Natural killer cell (primary cell): ENCODE data around the gene TEKTIP1. TPM values are rescaled to one million over a fixed set of nuclear protein-coding genes. Genes with fewer than 3 reads are reported as not detected.
A peak's percentile ranks its signal among the peaks of the same experiment; 100 is the strongest.

Source experiments
- ATAC-seq, 3 donors: fragments of 150-1000 bp in 2 of 3; fragments of 200-7000 bp in 1 of 3; cut with Tn5 transposase; 1 replicate in 1 of 3; 2 replicates in 2 of 3; pipeline ENCODE4 v1.10.0; 2021; ENCODE audit warnings: mild to moderate bottlenecking in 2 of 3, moderate library complexity in 2 of 3
- DNase-seq, 2 donors: peaks; one replicate each; pipeline versions ENCODE4 v3.0.0 to v3.0.0-alpha.2; 2013 to 2021; ENCODE audit warnings: mixed read lengths in 1 of 2
- H3K27ac ChIP-seq: one replicate; pipeline ENCODE4 v1.5.1; 2013; ENCODE audit warnings: mild to moderate bottlenecking, low read length
- H3K27me3 ChIP-seq: one replicate; pipeline ENCODE4 v1.6.1; 2013; ENCODE audit warnings: low read length; ENCODE audit not compliant: control insufficient read depth, insufficient read depth
- H3K36me3 ChIP-seq: one replicate; pipeline ENCODE4 v1.6.1; 2013; ENCODE audit warnings: low read length; ENCODE audit not compliant: control insufficient read depth, insufficient read depth
- H3K4me1 ChIP-seq: one replicate; pipeline ENCODE4 v1.6.1; 2013; ENCODE audit warnings: low read length; ENCODE audit not compliant: control insufficient read depth, insufficient read depth
- H3K4me3 ChIP-seq: one replicate; pipeline ENCODE4 v1.5.1; 2013; ENCODE audit warnings: low read length
- H3K9me3 ChIP-seq: one replicate; pipeline ENCODE4 v1.6.1; 2013; ENCODE audit warnings: low read length; ENCODE audit not compliant: control insufficient read depth, insufficient read depth
- H3K27ac Mint-ChIP-seq, 2 donors: one replicate each; pipeline ENCODE4 v1.8.0; 2022; ENCODE audit warnings: mild to moderate bottlenecking in 2 of 2, mixed read lengths in 2 of 2, moderate library complexity in 1 of 2
- H3K27me3 Mint-ChIP-seq, 2 donors: one replicate each; pipeline ENCODE4 v1.8.0; 2022; ENCODE audit warnings: low read depth in 2 of 2, mixed read lengths in 2 of 2
- H3K36me3 Mint-ChIP-seq: one replicate; pipeline ENCODE4 v1.8.0; 2022; ENCODE audit warnings: mixed read lengths
- H3K4me1 Mint-ChIP-seq, 2 donors: one replicate each; pipeline ENCODE4 v1.8.0; 2022; ENCODE audit warnings: mixed read lengths in 2 of 2
- H3K4me3 Mint-ChIP-seq: one replicate; pipeline ENCODE4 v1.8.0; 2022; ENCODE audit warnings: mild to moderate bottlenecking, moderate library complexity, mixed read lengths
- H3K9me3 Mint-ChIP-seq, 2 donors: one replicate each; pipeline ENCODE4 v1.8.0; 2022; ENCODE audit warnings: mixed read lengths in 2 of 2
- WGBS: methylation state at CpG from one replicate; pipeline ENCODE4 v1.1.7; 2013; ENCODE audit warnings: missing lambda C conversion rate; ENCODE audit not compliant: insufficient coverage; 5-methylcytosine and 5-hydroxymethylcytosine counted together
- intact Hi-C: fragments of 100-400 bp; cut with micrococcal nuclease; formaldehyde crosslinking; loops from one replicate; pipeline ENCODE4 v1.14.2; 2022
- total RNA-seq, 4 donors: library from RNA; stranded (reverse); fragments of 120-200 nt in 1 of 4; gene quantifications; one replicate each; pipeline versions ENCODE4 v1.2.3 to v1.2.4, GENCODE V29; 2013 to 2022
- TF ChIP-seq, protein P1 (sequence below): fragments of 200-600 bp; IDR thresholded peaks from one replicate; pipeline ENCODE4 v1.8.0; 2022; ENCODE audit warnings: antibody characterized with exemption

Gene TEKTIP1
- total RNA-seq, 3 donors from 2014 or later (not counting 1 experiment from before 2014, with no cell fraction given): 5.9 to 11.6 (median 6.4) TPM

DNA sequence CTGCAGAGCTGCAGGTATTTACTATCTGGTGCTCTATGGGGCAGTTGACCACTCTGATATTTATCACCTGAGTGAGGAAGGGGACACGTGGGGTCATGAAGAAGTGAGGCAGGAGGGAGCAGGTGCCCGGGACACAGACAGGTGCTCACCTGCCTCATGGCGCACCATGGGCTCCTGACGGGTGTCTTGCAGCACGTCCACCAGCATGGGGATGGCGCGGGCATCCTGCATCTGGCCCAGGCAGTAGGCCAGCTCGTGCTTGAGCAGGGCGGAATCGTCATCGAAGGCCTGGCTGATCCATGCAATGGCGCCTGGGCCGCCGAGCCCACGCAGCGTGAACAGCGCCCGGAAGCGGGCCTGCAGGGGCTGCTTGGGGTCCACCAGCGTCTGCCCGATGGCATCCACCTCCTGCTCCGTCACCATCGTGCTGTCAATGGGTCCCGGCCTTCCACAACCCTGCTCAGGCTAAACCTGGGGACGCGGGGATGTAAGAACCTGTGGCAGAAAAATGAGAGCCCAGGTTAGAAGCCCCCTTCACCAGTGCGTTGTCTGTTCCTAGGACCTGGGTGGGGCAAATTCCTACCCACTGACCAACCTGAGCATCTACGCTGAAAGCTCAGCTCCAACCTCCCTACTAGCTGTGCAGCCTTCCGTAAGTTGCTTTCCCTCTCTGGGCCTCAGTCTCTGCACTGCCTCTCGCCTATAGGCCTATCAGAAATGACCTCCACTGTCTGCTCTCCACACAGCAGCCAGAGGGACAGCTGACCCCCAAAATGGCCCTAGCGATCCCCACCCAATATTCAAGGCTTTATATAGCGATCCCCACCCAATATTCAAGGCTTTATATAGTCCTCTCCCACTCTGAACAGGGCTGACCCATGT is 42.3 kb upstream of the TEKTIP1 start:
- intact Hi-C loops: no loop called here
- no peak overlapping the region for H3K4me3 Mint-ChIP-seq
- TF ChIP-seq, protein P1, sequence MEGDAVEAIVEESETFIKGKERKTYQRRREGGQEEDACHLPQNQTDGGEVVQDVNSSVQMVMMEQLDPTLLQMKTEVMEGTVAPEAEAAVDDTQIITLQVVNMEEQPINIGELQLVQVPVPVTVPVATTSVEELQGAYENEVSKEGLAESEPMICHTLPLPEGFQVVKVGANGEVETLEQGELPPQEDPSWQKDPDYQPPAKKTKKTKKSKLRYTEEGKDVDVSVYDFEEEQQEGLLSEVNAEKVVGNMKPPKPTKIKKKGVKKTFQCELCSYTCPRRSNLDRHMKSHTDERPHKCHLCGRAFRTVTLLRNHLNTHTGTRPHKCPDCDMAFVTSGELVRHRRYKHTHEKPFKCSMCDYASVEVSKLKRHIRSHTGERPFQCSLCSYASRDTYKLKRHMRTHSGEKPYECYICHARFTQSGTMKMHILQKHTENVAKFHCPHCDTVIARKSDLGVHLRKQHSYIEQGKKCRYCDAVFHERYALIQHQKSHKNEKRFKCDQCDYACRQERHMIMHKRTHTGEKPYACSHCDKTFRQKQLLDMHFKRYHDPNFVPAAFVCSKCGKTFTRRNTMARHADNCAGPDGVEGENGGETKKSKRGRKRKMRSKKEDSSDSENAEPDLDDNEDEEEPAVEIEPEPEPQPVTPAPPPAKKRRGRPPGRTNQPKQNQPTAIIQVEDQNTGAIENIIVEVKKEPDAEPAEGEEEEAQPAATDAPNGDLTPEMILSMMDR: no peak

DNA sequence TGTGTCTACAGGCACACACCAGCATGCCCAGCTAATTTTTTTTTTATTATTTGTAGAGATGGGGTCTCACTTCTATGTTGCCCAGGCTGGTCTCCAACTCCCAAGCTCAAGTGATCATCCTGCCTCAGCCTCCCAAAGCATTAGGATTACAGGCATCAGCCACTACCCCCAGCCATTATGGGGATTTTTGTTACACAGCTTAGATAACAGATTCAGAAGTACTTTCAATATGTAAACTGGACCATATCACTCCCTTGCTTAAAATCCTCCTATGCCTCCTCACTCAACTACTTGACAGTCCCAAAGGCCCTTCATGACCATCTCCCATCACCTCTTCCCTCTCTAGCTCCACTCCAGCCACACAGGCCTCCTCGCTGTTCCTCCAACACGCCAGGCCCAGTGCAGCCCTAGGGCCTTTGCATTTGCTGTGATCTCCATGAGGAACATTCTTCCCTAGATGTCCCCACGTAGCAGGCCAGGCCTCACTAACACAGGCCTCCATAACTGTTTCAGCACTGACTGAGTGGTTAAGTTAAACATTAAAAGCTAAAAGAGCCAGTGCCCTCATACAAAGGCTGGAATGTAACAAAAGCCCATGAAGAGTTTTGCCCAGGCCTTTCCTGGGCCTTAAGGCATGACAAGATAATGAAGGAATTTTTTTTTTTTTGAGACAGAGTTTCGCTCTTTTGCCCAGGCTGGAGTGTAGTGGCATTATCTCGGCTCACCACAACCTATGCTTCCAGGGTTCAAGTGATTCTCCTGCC is 41.0 kb upstream of the TEKTIP1 start:
- H3K4me3 Mint-ChIP-seq: no peak overlapping the region
- Histone ChIP-seq H3K9me3 (no peaks in the 10 kb centered on the region), H3K36me3 (peaks cover 15% of the 10 kb centered on the region), H3K27me3 (no peaks in the 10 kb centered on the region), H3K4me3 (no peak overlapping the region), H3K27ac (no peak overlapping the region), H3K4me1 (peaks cover 16% of the 10 kb centered on the region)
- intact Hi-C loops: no loop called here
- WGBS: over 99% methylated on average over 5 of the region's 5 CpGs
- DNase-seq (no peak), ATAC-seq (no peak)
- no peaks in the 10 kb centered on the region for H3K9me3 Mint-ChIP-seq
- TF ChIP-seq, protein P1: no peak
- H3K27ac Mint-ChIP-seq: no peak overlapping the region
- no peaks in the 10 kb centered on the region for H3K36me3 Mint-ChIP-seq
- peaks cover 16 to 28% of the 10 kb centered on the region in 2 donors for H3K4me1 Mint-ChIP-seq
- no peaks in the 10 kb centered on the region for H3K27me3 Mint-ChIP-seq

More for the DNA sequence above, 42.3 kb upstream of the TEKTIP1 start:
- DNase-seq (no peak), ATAC-seq (no peak)
- no peaks in the 10 kb centered on the region for H3K27me3 ChIP-seq
- Mint-ChIP-seq H3K36me3 (no peaks in the 10 kb centered on the region), H3K27ac (no peak overlapping the region), H3K9me3 (no peaks in the 10 kb centered on the region), H3K27me3 (no peaks in the 10 kb centered on the region), H3K4me1 (peaks cover 16 to 28% of the 10 kb centered on the region in 2 donors)
- 97% methylated on average over 32 of the region's 32 CpGs for WGBS
- H3K9me3 ChIP-seq: no peaks in the 10 kb centered on the region
- no peak overlapping the region for H3K4me3 ChIP-seq
- H3K27ac ChIP-seq: no peak overlapping the region
- peaks cover 16% of the 10 kb centered on the region for H3K4me1 ChIP-seq
- peaks cover 19% of the 10 kb centered on the region for H3K36me3 ChIP-seq

DNA sequence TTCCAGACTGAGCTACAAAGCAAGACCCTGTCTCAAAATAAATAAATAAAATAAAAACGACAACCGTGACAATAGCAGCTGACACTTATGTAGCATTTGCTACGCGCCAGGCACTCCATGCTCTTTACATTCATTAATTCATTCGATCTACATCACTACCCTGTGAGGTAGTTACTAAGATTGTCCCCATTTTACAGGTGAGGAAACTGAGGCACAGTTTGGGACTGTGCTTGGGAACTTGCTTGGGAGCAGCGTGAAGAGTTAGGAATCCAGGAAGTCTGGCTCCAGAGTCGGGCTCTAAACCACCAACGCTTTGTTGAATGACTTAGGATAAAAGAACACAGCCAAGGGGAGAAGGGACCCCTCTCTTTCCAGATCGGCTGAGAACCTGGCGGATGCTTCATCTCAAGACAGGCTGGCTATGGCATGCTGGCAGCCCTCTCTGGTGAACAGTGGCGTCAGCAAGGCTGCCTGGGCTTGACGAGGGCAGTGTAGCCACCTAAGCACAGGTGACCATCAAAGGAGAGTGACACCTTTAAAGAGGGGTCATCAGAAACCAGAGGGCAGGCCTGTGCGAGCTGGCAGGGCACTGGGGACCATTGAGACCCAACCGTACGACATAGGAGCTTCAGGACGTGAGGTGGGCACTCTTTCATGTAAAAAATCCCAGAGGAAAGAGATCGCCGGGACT is 39.1 kb upstream of the TEKTIP1 start:
- ATAC-seq (peak in 1 of 3 donors; percentile 6), DNase-seq (no peak)
- TF ChIP-seq, protein P1: no peak
- Histone ChIP-seq H3K9me3 (no peaks in the 10 kb centered on the region), H3K36me3 (peaks cover 10% of the 10 kb centered on the region), H3K4me3 (peak overlapping the region; percentile 80), H3K4me1 (peaks cover 16% of the 10 kb centered on the region), H3K27ac (peak overlapping the region; percentile 89), H3K27me3 (no peaks in the 10 kb centered on the region)
- intact Hi-C loops: no loop called here
- Mint-ChIP-seq H3K27me3 (no peaks in the 10 kb centered on the region), H3K27ac (peak overlapping the region; percentile 99), H3K4me3 (peak overlapping the region; percentile 94), H3K4me1 (peaks cover 16 to 28% of the 10 kb centered on the region in 2 donors), H3K9me3 (no peaks in the 10 kb centered on the region), H3K36me3 (no peaks in the 10 kb centered on the region)
- WGBS: 28% methylated on average over 18 of the region's 18 CpGs
